GF-D8 (cell line): ENCODE data around the gene RRP15.
"Not testable (repeated sequence)": the region's sequence is repeated elsewhere in the genome, so short reads cannot be mapped to it uniquely, and the experiment has no call there.

Experiments
- DNase-seq: peaks from one replicate; lab custom pipeline; 2025; lab: John Stamatoyannopoulos, UW

RRP15 gene

GRCh38 chr1:218297461-218297860 lies 12.4 kb downstream of the RRP15 start:
- DNase-seq: no peak

- no peak for DNase-seq
Observed at GRCh38 chr1:218297867-218298266, 12.8 kb downstream of the RRP15 start.

GRCh38 chr1:218298398-218298797 lies 13.3 kb downstream of the RRP15 start:
- no peak for DNase-seq

DNA sequence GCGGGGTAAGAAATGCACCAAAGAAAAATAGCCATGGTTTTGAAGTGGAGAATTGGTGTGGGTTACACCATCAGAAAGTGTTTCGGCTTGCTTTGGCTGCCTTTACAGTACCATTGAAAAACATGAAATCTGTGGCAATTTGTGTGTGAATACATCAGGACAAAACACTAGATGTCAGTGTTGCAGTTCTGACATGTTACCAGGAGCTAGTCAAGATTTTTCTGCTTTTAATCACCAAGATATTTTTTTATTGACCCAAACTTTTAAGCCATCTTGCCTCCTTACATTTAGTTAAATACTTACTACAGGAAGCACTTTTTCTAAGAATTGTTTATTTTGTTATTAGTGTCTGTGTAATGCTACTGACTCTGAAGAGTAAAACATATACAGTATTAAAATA lies 14.3 kb downstream of the RRP15 start:
- DNase-seq: no peak

GRCh38 chr1:218301217-218301616 lies 16.1 kb downstream of the RRP15 start:
- DNase-seq: no peak

- DNase-seq: no peak
Observed at GRCh38 chr1:218302155-218302554, 17.1 kb downstream of the RRP15 start.

GRCh38 chr1:218303176-218303879 lies 18.2 kb downstream of the RRP15 start:
- no peak for DNase-seq

DNA sequence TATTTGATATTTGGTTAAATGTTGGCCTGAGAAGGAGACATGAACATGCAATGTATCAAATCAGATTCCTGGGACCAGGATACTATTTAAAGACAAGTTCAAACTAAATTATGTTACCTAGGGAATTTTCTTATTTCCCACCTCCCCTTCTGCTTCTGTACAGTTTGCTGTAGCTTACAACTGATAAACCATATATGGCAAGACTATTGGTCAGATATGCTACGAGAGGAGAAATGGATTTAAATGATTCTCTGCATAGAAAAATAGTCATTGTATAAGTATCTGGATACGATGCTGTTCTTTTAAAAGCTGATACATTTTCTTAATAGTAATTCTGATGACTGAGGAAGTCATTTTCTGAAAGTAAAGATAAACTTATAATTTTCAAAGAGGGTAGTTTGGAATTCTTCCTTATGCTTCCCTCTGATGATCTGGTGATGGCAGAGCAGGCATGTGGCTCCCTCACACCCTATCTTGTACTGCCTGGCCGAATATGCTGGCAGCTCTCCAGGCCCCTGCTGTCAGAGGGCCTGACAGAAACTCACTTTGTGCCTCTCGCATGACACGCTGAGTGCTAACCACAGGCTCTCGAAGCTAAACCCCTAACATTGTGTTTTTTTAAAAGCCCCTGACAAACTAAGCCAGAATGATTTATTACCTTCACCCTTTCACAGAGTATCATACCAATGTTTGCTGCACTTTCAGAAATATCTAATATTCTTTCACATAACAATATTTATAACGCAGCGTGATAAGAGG lies 19.4 kb downstream of the RRP15 start:
- DNase-seq: no peak

GRCh38 chr1:218305472-218306064 lies 20.5 kb downstream of the RRP15 start:
- DNase-seq: no peak

DNA sequence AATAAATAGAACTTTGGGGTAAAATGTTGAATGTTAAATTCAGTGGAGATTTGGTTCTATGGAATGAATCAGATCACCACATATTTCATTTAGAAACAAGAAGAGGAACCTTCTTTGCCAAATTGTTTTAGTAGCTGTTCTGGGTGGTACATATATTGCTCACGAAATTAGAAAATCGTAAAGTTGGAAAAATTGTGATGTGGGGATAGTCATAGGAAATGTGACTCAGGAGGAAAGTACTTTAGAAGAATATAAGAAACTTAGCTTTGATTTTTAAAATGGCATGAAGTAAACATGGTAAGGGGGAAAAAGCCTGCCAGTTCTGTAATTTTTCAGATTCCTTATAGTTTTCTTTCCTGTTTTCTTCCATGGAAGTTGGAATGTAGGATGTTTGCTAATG lies 27.4 kb downstream of the RRP15 start:
- no peak for DNase-seq

GRCh38 chr1:218314316-218314715 lies 29.2 kb downstream of the RRP15 start:
- no peak for DNase-seq

GRCh38 chr1:218315638-218316037 lies 30.5 kb downstream of the RRP15 start:
- DNase-seq: no peak

DNA sequence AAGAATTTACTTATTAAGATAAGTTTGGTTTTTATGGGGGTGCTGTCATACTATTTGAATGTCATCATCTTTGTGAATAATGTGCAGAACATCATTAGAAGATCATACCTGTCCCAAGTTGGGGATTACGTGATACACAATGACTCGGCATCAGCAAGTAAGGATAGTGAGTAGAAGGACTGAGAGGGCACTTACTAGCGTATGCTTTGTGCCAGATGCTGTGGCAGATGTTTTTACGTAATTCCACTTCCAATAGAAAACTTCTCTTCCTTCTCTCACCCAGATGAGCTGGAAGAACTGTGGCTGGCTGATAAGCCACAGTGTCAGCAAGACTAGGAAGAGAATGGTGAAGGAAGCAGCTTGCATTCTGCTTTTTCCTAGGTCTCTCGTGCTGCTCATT lies 32.0 kb downstream of the RRP15 start:
- no peak for DNase-seq

GRCh38 chr1:218320182-218320581 lies 35.1 kb downstream of the RRP15 start:
- DNase-seq: not testable (repeated sequence)

DNA sequence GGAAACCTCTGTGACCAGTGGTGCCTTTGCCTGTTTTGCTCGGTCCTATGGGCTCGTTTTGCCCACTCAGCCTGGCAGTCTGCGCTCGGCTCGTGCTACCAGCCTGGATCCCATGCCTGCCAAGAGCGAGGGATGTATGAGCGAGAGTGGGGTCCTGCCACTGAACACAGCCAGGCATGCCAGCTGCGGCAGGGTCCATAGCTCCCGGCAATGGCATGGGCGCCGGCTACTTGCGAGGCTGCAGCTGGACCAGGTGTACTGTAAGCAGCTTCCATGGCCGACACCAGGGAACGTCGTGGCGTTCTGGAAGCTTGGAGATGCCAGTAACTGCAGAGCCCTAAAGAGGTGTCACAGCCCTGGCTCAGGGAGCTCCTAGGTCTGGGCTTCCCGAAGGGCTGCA lies 37.7 kb downstream of the RRP15 start:
- DNase-seq: no peak

- no peak for DNase-seq
Observed at GRCh38 chr1:218323568-218324225, 38.6 kb downstream of the RRP15 start.

DNA sequence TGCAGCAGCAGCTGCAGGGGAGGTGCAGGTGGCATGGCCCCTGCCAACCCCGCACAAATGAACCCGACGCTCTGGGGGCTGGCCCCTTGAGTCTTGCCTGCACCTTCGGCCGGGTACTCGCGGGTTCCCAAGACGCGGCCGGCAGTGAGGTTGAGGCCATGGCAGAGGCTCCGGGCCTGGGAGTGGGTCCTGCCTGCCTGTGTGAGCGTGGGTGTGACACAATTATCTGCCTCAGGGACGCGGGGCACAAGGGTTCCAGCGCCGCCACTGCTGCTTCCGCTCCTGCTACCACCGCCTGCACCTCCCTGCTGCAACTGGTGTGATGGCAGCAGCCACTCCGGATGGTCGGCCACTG lies 39.1 kb downstream of the RRP15 start:
- no peak for DNase-seq

DNA sequence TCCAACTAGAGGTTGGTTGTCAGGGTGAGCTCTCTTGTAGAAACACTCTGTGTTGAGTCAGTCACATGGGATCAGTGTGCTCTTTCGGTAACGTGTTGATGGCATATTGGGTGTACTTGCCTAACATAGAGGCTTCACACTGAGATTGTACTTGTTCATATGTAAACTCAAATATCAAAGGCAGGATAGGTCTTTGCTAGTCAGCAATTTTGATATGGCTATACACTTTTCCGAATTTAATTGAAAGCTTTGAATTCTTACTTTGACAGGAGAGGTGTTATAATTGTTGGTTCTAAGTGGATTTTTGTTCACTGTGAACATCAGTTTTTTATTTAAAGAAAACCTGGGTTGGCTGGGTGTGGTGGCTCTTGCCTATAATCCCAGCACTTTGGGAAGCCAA lies 43.7 kb downstream of the RRP15 start:
- no peak for DNase-seq

DNA sequence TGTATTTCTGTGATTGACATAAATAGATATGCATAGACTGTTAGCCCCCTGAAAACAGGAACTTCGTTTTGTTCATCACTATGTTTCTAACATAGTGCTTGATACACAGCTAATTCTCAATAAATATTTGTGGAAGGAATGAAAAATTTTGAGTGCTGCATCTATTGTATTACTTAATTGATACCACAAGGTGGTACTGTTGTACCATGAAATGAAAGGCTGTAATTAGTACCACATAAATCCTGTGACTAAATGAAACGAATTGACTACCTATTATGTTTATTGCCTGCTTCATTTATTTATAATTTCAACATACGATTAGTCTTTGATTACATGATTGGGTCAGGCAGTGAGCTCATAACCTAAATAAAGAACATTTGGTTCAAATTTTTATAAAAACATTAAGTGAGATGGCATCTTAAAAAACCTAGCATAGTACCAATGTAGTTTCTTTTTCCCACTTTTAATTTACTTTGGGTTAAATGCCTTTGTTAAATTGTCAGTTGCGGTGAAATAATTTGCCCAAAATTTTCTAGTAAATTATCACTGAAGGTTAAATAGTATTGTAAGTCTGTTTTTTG lies 45.0 kb downstream of the RRP15 start:
- DNase-seq: no peak

GRCh38 chr1:218332416-218332815 lies 47.3 kb downstream of the RRP15 start:
- DNase-seq: no peak

DNA sequence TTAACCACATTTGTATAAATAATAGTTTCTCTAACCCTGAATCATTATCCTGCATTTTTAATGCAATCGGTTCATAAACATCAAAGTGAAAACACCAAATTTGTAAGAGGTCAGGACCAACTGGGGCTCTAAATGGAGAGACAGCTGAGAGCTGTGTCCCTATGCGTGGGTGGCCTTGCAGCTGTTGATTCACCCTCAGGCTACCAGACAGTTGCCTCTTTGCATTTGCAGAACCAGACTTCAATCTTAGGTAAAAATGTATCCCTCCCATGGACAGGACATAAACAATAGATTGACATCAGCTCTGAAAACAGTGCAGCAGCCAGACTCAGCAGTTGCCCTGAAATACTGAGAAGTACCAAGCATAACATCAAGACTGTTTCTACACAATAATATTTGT lies 51.2 kb downstream of the RRP15 start:
- no peak for DNase-seq

GRCh38 chr1:218339267-218339831 lies 54.3 kb downstream of the RRP15 start:
- DNase-seq: no peak
